Measurements from ENCODE around the gene C15orf40.

- TF ChIP-seq ESRRA (IDR thresholded peaks at IDR 0.05; ENCODE audit: borderline replicate concordance, low read length) (no peak), CEBPB (IDR thresholded peaks at IDR 0.05) (no peak), RARB (CRISPR knock-in tag; IDR thresholded peaks at IDR 0.05) (no peak), MAX (IDR thresholded peaks at IDR 0.05) (no peak), BHLHE40 (IDR thresholded peaks at IDR 0.05; ENCODE audit: low read depth, low read length) (no peak), CTCF (IDR thresholded peaks at IDR 0.05) (no peak), EP300 (IDR thresholded peaks at IDR 0.05) (no peak), ZSCAN20 (CRISPR knock-in tag; IDR thresholded peaks at IDR 0.05) (no peak), KDM1A (IDR thresholded peaks at IDR 0.05; ENCODE audit: low read depth) (no peak), POLR2AphosphoS2 (conservative IDR thresholded peaks at IDR 0.05; ENCODE audit: low read length) (no peak), POLR2A (IDR thresholded peaks at IDR 0.05; ENCODE audit: low read length) (no peak), HMGXB4 (CRISPR knock-in tag; IDR thresholded peaks at IDR 0.05; ENCODE audit: borderline replicate concordance) (no peak)
These were observed 42.1 kb downstream of the C15orf40 start for GRCh38 chr15:82969353-82969752.

Data from A549 (cell line).